HCT116 (cell line): ENCODE data around the gene IFT57. TPM values are rescaled to one million over a fixed set of nuclear protein-coding genes. Genes with fewer than 3 reads are reported as not detected.

Experiments
- ELF1 ChIP-seq: IDR thresholded peaks from 2 replicates; pipeline ENCODE4 v1.6.1; 2012; ENCODE audit warnings: low read depth, borderline replicate concordance
- SP1 ChIP-seq: IDR thresholded peaks from 2 replicates; pipeline ENCODE4 v1.6.1; 2012; ENCODE audit warnings: low read depth
- total RNA-seq: library from RNA; stranded (reverse); gene quantifications from one replicate; pipeline ENCODE4 v1.2.1, GENCODE V29; 2021; ENCODE audit not compliant: unreplicated experiment

IFT57 gene
- total RNA-seq, 1 experiment from 2014 or later, result 38.4 TPM

DNA sequence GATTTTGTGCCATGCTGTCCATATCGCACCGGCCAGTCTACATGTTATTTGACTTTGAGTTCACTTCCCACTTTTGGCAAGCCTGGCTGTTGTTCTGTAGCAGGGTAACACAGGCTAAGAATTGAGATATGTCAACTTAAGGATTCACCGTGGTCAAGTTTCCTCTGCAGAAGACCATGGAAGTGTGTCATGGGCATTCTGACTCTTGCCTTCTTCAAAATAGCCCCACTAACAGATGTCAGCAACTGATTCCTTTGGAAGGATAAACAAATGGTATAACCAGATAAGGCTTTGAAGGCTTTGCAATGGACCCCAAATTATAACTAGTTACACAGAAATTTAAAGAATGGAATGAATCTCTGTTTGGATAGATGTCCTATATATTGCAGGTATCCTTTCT, 111.3 kb downstream of the IFT57 start (continued):
- TF ChIP-seq SP1, result no peak
- TF ChIP-seq ELF1, result no peak

Other genes with a start within 250 kb of the IFT57 start
- 42.5 TPM for gene CD47, start 131.4 kb downstream of the IFT57 start, total RNA-seq
- gene HHLA2, start 74.1 kb upstream of the IFT57 start, total RNA-seq, result not detected